Kidney (tissue), 14 donors: ENCODE measurements around the gene UNKL. TPM values are rescaled to one million over a fixed set of nuclear protein-coding genes. Genes with fewer than 3 reads are reported as not detected.

ENCODE experiments used
- DNase-seq, 5 donors: peaks; one replicate each; pipeline ENCODE4 v3.0.0-alpha.2; 2013 to 2020
- FAIRE-seq: peaks from 2 replicates; lab custom pipeline; 2012; peaks lifted over from hg19 to GRCh38; lab: Jason Lieb, UNC
- H3K27ac ChIP-seq, 2 donors: one replicate each; pipeline ENCODE4 v1.7.0; 2013; ENCODE audit warnings: low read depth in 2 of 2, low read length in 2 of 2, inconsistent platforms in 1 of 2
- H3K27me3 ChIP-seq: one replicate; pipeline ENCODE4 v1.7.1; 2013; ENCODE audit warnings: low read length, inconsistent platforms; ENCODE audit not compliant: control insufficient read depth, insufficient read depth
- H3K36me3 ChIP-seq, 3 donors: one replicate each; pipeline versions ENCODE4 v1.7.0 to v1.7.1; 2013; ENCODE audit warnings: low read length in 3 of 3, control low read depth in 1 of 3, inconsistent platforms in 1 of 3; ENCODE audit not compliant: insufficient read depth in 3 of 3, control insufficient read depth in 2 of 3
- H3K4me1 ChIP-seq, 3 donors: one replicate each; pipeline versions ENCODE4 v1.7.0 to v1.7.1; 2013; ENCODE audit warnings: low read length in 3 of 3, inconsistent platforms in 1 of 3, low read depth in 1 of 3; ENCODE audit not compliant: control insufficient read depth in 2 of 3, insufficient read depth in 2 of 3
- H3K4me3 ChIP-seq, 3 donors: one replicate each; pipeline versions ENCODE4 v1.7.0 to v1.8.1; 2013; ENCODE audit warnings: low read length in 3 of 3, control low read depth in 1 of 3, inconsistent platforms in 1 of 3
- H3K9ac ChIP-seq, 3 donors: one replicate each; pipeline versions ENCODE4 v1.7.0 to v1.7.1; 2013; ENCODE audit warnings: low read length in 3 of 3, control low read depth in 1 of 3, inconsistent platforms in 1 of 3
- H3K9me3 ChIP-seq, 3 donors: one replicate each; pipeline versions ENCODE4 v1.7.0 to v1.7.1; 2013; ENCODE audit warnings: low read length in 3 of 3, control low read depth in 1 of 3, inconsistent platforms in 1 of 3; ENCODE audit not compliant: control insufficient read depth in 2 of 3, insufficient read depth in 1 of 3
- intact Hi-C: fragments of 100-400 bp; cut with DNase I; formaldehyde crosslinking; loops from one replicate; pipeline ENCODE4 v1.11.1; 2022
- polyA plus RNA-seq: library from polyadenylated mRNA; stranded (reverse); fragments of 350-450 nt; fragmentation: Illumina TruSeq; extraction: RNeasy Lipid Tissue Mini Kit (QIAGEN cat#74804); gene quantifications from one replicate; pipeline ENCODE4 v1.2.3, GENCODE V29; 2014; ENCODE audit warnings: low read depth, low replicate concordance; ENCODE audit not compliant: insufficient read depth
- total RNA-seq: library from RNA; stranded (reverse); fragmentation: NEBNext Ultra II Directional; extraction: Animal tissue kit (Norgen Biotek cat#: 25700); gene quantifications from one replicate; pipeline ENCODE4 v1.2.1, GENCODE V29; 2021
- TF ChIP-seq, protein P1 (sequence below): IDR thresholded peaks from 3 replicates; pipeline ENCODE4 v1.5.1; 2012; ENCODE audit warnings: mild to moderate bottlenecking, moderate library complexity, borderline replicate concordance; ENCODE audit not compliant: insufficient read depth; ENCODE audit errors: extremely low read depth
- donor health status: control.
- donor health status: control.
- donor health status: control.
- donor health status: control.
- donor health status: control.
- donor health status: DM: yes; HTN: yes; CAD: no.
- donor health status: Normal renal cell carcinoma (clear cell type).

UNKL gene
- total and polyA plus RNA-seq, 2 donors from 2014 or later: 5.5 to 26.0 TPM

DNA sequence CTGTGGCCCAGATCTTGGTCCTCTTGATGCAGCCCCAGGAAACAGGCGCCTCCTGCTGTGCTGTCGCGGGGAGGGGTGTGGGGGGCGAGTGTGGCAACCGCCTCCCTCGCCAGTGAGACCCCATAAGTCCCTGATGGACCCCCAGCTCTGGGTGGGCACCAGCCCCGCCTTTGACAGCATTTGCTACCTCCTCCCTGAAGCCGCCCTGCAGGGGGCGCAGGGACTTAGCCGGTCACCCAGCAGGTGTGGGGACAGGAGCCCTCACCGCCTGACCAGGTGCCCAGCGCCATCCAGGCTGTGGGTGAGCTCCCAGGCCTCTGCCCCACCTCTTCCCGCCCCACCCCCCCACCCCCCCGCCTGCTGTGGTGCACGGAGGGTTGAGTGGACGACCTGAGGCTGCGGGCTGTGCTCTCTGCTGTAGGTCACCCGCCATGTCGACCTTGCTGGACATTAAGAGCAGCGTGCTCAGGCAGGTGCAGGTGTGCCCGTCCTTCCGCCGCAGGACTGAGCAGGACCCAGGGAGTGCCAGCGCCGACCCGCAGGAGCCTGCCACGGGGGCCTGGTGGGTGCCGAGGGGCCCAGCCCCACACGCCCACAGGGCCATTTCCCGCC is 76.3 kb downstream of the UNKL start:
- DNase-seq (peak in 2 of 5 donors; percentile 51 to 75), FAIRE-seq (no peak)
- Histone ChIP-seq H3K9ac (no peak overlapping the region), H3K4me1 (peaks cover 0 to 10% (median 0%) of the 10 kb centered on the region in 3 donors), H3K27me3 (peaks cover 9% of the 10 kb centered on the region), H3K4me3 (no peak overlapping the region), H3K36me3 (peaks cover 0 to 3% (median 0%) of the 10 kb centered on the region in 3 donors), H3K27ac (no peak overlapping the region), H3K9me3 (no peaks in the 10 kb centered on the region)
- intact Hi-C loops: no loop called here
- TF ChIP-seq, protein P1, sequence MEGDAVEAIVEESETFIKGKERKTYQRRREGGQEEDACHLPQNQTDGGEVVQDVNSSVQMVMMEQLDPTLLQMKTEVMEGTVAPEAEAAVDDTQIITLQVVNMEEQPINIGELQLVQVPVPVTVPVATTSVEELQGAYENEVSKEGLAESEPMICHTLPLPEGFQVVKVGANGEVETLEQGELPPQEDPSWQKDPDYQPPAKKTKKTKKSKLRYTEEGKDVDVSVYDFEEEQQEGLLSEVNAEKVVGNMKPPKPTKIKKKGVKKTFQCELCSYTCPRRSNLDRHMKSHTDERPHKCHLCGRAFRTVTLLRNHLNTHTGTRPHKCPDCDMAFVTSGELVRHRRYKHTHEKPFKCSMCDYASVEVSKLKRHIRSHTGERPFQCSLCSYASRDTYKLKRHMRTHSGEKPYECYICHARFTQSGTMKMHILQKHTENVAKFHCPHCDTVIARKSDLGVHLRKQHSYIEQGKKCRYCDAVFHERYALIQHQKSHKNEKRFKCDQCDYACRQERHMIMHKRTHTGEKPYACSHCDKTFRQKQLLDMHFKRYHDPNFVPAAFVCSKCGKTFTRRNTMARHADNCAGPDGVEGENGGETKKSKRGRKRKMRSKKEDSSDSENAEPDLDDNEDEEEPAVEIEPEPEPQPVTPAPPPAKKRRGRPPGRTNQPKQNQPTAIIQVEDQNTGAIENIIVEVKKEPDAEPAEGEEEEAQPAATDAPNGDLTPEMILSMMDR: peak; percentile 27

DNA sequence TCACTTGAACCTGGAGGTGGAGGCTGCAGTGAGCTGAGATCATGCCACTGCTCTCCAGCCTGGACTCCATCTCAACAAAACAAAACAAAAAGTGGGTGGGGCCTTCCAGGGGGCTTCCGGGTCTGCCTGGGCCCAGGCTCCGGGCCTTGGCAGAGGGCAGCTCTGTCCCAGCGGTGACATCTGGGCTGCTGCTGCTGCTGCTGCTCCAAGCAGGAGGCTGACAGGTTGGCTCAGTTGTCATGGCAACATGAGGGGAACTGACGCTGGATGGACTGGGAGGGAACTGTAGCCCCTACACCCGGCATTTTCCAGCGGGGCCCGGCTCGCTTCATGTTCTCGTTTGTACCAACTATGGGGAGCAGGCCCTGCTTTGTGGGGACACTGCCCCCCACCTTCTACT is 77.0 kb downstream of the UNKL start:
- Histone ChIP-seq H3K27me3 (peaks cover 9% of the 10 kb centered on the region), H3K36me3 (peaks cover 0 to 3% (median 0%) of the 10 kb centered on the region in 3 donors), H3K9me3 (no peaks in the 10 kb centered on the region), H3K27ac (no peak overlapping the region), H3K4me3 (no peak overlapping the region), H3K4me1 (peaks cover 0 to 6% (median 2%) of the 10 kb centered on the region in 3 donors), H3K9ac (no peak overlapping the region)
- TF ChIP-seq, protein P1: no peak
- FAIRE-seq (no peak), DNase-seq (no peak)
- intact Hi-C loops: no loop called here

GRCh38 chr16:1336619-1337018 is 77.9 kb downstream of the UNKL start:
- no peak overlapping the region for H3K27ac ChIP-seq
- TF ChIP-seq, protein P1: no peak
- intact Hi-C loops: no loop called here
- H3K9me3 ChIP-seq: no peaks in the 10 kb centered on the region
- H3K9ac ChIP-seq: no peak overlapping the region
- peaks cover 0 to 9% (median 8%) of the 10 kb centered on the region in 3 donors for H3K4me1 ChIP-seq
- no peak for DNase-seq
- no peak for FAIRE-seq
- peaks cover 0 to 3% (median 0%) of the 10 kb centered on the region in 3 donors for H3K36me3 ChIP-seq
- H3K27me3 ChIP-seq: peaks cover 13% of the 10 kb centered on the region
- H3K4me3 ChIP-seq: no peak overlapping the region
